ENCODE measurements around the gene BRICD5. TPM values are rescaled to one million over a fixed set of nuclear protein-coding genes. Genes with fewer than 3 reads are reported as not detected.

Gene BRICD5
- total and polyA plus RNA-seq, 2 of the 4 experiments (the other 2 are of a cell fraction): 0.18 to 0.94 TPM

DNA sequence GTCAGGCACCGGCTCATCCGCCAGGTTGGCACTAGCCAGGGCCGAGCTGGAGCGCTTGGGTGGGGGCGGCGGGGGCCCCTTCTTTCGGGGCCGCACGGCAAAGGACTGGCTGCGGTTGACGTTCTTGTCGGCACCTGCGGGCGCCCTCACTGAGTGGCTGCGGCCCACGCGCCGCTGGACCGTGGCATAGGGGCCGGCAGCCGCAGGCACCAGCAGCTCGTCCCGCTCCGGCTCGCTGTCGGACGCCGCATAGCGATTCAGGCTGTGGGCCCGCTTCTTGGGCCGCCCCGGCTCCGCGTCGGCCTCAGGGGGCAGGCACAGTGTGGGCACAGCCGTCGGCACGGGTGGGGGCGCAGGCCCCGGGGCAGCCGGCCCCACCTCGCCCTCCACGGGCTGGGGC is 30.2 kb downstream of the BRICD5 start:
- Histone ChIP-seq H2BK120ac (ENCODE audit: low read depth, low read length) (no peak overlapping the region), H4K5ac (ENCODE audit: low read depth, low read length) (no peak overlapping the region), H3K9ac (ENCODE audit: low read depth, low read length) (no peak overlapping the region), H3K79me1 (ENCODE audit: low read depth in 1 of 2, low read length in 2 of 2) (no peaks in the 10 kb centered on the region), H2AK9ac (replicated peaks; ENCODE audit: low read depth, low read length, poor library complexity) (no peak overlapping the region), H3K56ac (ENCODE audit: extremely low read depth, insufficient read depth, low read length) (no peak overlapping the region), H4K20me1 (ENCODE audit: insufficient read depth, low read length) (peaks cover 7% of the 10 kb centered on the region; the same call in 1 of the 2 replicates), H3K9me3 (ENCODE audit: control insufficient read depth, insufficient read depth, low read length) (no peaks in the 10 kb centered on the region), H3K27ac (ENCODE audit: insufficient read depth, low read length) (no peak overlapping the region), H3K14ac (replicated peaks; ENCODE audit: low read depth, low read length) (no peak overlapping the region), H3K4ac (ENCODE audit: low read depth, low read length) (no peak overlapping the region), H3K9me1 (ENCODE audit: insufficient read depth, low read length) (peaks cover 3% of the 10 kb centered on the region; the same call in 1 of the 2 replicates), H4K91ac (ENCODE audit: insufficient read depth, low read depth, low read length) (no peak overlapping the region), H3K4me3 (ENCODE audit: insufficient read depth, low read depth, low read length) (no peak overlapping the region), H3K4me2 (ENCODE audit: low read depth, low read length) (no peak overlapping the region), H4K8ac (ENCODE audit: low read depth in 2 of 2, low read length in 2 of 2) (no peak overlapping the region), H2AK5ac (ENCODE audit: low read depth, low read length) (no peak overlapping the region), H3K27me3 (ENCODE audit: control insufficient read depth, insufficient read depth, low read length) (no peaks in the 10 kb centered on the region; the same call in 1 of the 2 replicates), H3K4me1 (ENCODE audit: control insufficient read depth, insufficient read depth, low read length) (no peaks in the 10 kb centered on the region), H3K23ac (ENCODE audit: low read depth, low read length) (no peak overlapping the region), H3K18ac (ENCODE audit: low read depth, low read length) (no peak overlapping the region), H2AFZ (replicated peaks; ENCODE audit: low read length, poor library complexity) (no peak overlapping the region), H2BK5ac (ENCODE audit: low read depth, low read length, poor library complexity, severe bottlenecking) (no peak overlapping the region), H2BK20ac (ENCODE audit: low read depth, low read length) (no peak overlapping the region), H3K36me3 (ENCODE audit: control insufficient read depth, insufficient read depth, low read length) (peaks cover 22% of the 10 kb centered on the region), H2BK15ac (ENCODE audit: low read depth, low read length) (no peak overlapping the region)
- 99% methylated on average over 23 of the region's 43 CpGs; no CpG with 5 or more reads in 1 of the 2 experiments for WGBS, 2 experiments (ENCODE audit: extremely low coverage in 2 of 2, insufficient read length in 1 of 2)
- TF ChIP-seq CEBPB (IDR thresholded peaks at IDR 0.05; ENCODE audit: low read depth, low read length) (no peak), FOS (IDR thresholded peaks at IDR 0.05; ENCODE audit: low read depth, low read length) (no peak), RFX5 (IDR thresholded peaks at IDR 0.05; ENCODE audit: low read depth, low read length) (no peak), MAZ (IDR thresholded peaks at IDR 0.05; ENCODE audit: borderline replicate concordance, low read depth, low read length) (no peak), POLR2A (IDR thresholded peaks at IDR 0.05; ENCODE audit: low read depth, low read length) (no peak), RAD21 (IDR thresholded peaks at IDR 0.05; ENCODE audit: low read length) (no peak), CHD1 (IDR thresholded peaks at IDR 0.05; ENCODE audit: low read depth, low read length) (no peak)
- TF ChIP-seq, protein P1, sequence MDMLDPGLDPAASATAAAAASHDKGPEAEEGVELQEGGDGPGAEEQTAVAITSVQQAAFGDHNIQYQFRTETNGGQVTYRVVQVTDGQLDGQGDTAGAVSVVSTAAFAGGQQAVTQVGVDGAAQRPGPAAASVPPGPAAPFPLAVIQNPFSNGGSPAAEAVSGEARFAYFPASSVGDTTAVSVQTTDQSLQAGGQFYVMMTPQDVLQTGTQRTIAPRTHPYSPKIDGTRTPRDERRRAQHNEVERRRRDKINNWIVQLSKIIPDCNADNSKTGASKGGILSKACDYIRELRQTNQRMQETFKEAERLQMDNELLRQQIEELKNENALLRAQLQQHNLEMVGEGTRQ (IDR thresholded peaks at IDR 0.05; ENCODE audit: low read depth, low read length): no peak
- intact Hi-C loops (cut with micrococcal nuclease): no loop called here
- in situ Hi-C loops (cut with MboI; ENCODE audit: low sequenced_read_pairs): no loop called here
- POLR2A ChIA-PET (ENCODE audit: unreplicated experiment): no interaction called here
- BruUV-seq (replicated peaks): no TSS peak
- CTCF ChIA-PET: no interaction called here
- ATAC-seq (ENCODE audit: low read depth) (no peak), DNase-seq (no peak)
- dilution Hi-C loops (cut with HindIII; ENCODE audit: low sequenced_read_pairs, unreplicated experiment): no loop called here

All from IMR-90 (cell line).